ENCODE data around the gene SF3B1. TPM values are rescaled to one million over a fixed set of nuclear protein-coding genes. Genes with fewer than 3 reads are reported as not detected.
"Not testable (repeated sequence)": the region's sequence is repeated elsewhere in the genome, so short reads cannot be mapped to it uniquely, and the experiment has no call there.

The SF3B1 gene, protein sequence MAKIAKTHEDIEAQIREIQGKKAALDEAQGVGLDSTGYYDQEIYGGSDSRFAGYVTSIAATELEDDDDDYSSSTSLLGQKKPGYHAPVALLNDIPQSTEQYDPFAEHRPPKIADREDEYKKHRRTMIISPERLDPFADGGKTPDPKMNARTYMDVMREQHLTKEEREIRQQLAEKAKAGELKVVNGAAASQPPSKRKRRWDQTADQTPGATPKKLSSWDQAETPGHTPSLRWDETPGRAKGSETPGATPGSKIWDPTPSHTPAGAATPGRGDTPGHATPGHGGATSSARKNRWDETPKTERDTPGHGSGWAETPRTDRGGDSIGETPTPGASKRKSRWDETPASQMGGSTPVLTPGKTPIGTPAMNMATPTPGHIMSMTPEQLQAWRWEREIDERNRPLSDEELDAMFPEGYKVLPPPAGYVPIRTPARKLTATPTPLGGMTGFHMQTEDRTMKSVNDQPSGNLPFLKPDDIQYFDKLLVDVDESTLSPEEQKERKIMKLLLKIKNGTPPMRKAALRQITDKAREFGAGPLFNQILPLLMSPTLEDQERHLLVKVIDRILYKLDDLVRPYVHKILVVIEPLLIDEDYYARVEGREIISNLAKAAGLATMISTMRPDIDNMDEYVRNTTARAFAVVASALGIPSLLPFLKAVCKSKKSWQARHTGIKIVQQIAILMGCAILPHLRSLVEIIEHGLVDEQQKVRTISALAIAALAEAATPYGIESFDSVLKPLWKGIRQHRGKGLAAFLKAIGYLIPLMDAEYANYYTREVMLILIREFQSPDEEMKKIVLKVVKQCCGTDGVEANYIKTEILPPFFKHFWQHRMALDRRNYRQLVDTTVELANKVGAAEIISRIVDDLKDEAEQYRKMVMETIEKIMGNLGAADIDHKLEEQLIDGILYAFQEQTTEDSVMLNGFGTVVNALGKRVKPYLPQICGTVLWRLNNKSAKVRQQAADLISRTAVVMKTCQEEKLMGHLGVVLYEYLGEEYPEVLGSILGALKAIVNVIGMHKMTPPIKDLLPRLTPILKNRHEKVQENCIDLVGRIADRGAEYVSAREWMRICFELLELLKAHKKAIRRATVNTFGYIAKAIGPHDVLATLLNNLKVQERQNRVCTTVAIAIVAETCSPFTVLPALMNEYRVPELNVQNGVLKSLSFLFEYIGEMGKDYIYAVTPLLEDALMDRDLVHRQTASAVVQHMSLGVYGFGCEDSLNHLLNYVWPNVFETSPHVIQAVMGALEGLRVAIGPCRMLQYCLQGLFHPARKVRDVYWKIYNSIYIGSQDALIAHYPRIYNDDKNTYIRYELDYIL
- total RNA-seq, result 100 to 1,000 TPM; 313 to 785 (median 486) TPM

DNA sequence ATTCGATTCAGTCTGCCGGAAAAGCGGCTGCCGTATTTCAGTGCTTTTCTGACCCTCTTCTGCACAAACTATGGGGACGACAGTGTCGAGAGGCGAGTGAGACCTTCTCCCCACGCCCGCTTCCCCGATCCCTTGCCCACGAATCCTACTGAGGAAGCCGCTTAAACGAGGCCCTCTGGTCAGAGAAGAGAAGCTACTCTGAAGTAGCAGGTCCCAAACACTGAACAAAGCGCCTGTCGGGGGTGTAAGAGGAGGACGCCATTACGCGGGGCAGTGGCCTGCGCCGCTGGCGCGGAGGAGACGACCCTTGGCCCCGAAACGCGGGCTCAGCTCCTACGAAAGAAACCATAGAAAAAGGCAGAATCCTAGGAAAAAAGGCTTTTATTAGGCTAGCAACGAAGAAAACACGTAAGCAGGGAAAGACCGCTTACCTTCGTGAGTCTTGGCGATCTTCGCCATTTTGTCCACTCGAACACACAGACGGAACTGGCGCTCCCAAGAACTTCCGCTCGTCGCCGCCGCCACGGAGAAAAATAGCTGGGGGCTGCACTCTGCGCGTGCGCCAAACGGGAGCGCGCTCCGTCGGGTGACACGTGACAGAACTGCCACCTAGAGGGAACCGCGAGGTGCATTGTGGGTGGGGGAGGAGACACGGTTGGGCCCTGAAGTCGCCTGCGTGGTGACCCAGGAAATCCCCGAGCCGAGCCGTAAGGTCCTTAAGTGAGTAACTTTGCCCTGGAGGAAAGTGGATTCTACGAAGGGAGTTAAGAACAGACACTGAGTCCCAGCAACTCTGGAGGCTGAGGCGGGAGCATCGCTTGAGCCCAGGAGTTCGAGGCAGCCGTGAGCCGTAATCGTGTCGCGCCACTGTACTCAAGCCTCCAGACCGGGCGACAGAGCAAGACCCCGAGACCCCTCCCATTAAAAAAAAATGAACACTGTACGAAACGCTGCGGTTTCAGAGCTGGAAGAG lies at the start of gene SF3B1:
TSS of gene SF3B1 (minus strand) at position 488 of the 973 bp plus-strand sequence. CDS start at position 459, 29 bp downstream.
- peaks cover 0 to 40% (median 17%) of the 10 kb centered on the region in 4 donors for H3K4me1 ChIP-seq
- peak within 1 kb of the TSS; percentile 78 to 97 (median 88) for H3K4me3 ChIP-seq
- peak; percentile 99 for DNase-seq
- no peaks in the 10 kb centered on the region for H3K27me3 ChIP-seq
- no peaks in the 10 kb centered on the region for H3K36me3 ChIP-seq
- TF ChIP-seq POLR2A (IDR thresholded peaks at IDR 0.05) (peak; percentile 90 to 94), CTCF (IDR thresholded peaks at IDR 0.05) (no peak)
- H3K27ac ChIP-seq, result peak within 1 kb of the TSS; percentile 87 to 95 (median 91)
- H3K9me3 ChIP-seq, result no peaks in the 10 kb centered on the region

DNA sequence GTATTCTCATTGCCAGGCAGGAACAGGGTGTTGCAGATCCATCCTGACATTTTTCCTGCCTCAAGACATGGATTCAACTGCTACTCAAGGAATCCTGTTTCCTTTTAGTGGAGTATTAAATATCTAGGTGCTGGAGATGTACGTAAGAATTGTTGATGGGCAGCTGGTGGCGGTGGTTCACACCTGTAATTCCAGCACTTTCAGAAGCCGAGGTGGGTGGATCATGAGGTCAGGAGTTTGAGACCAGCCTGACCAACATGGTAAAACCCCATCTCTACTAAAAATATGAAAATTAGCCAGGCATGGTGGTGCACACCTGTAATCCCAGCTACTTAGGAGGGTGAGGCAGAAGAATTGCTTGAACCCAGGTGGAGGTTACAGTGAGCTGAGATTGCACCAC lies 49.4 kb upstream of the SF3B1 start:
- Histone ChIP-seq H3K36me3 (peaks cover 0 to 62% (median 0%) of the 10 kb centered on the region in 3 donors), H3K9me3 (peaks cover 0 to 20% (median 4%) of the 10 kb centered on the region in 4 donors)
- H3K27ac ChIP-seq, H3K4me1 ChIP-seq, H3K4me3 ChIP-seq, H3K27me3 ChIP-seq, DNase-seq: not testable (repeated sequence)

- TF ChIP-seq CTCF (IDR thresholded peaks at IDR 0.05) (no peak), POLR2A (IDR thresholded peaks at IDR 0.05) (no peak)
- Histone ChIP-seq H3K27ac (no peak overlapping the region), H3K27me3 (no peaks in the 10 kb centered on the region), H3K4me1 (no peaks in the 10 kb centered on the region), H3K9me3 (peaks cover 0 to 20% (median 4%) of the 10 kb centered on the region in 4 donors), H3K36me3 (peaks cover 0 to 63% (median 0%) of the 10 kb centered on the region in 3 donors), H3K4me3 (no peak overlapping the region)
- no peak for DNase-seq
Observed at GRCh38 chr2:197480165-197481036, 45.6 kb upstream of the SF3B1 start.

DNA sequence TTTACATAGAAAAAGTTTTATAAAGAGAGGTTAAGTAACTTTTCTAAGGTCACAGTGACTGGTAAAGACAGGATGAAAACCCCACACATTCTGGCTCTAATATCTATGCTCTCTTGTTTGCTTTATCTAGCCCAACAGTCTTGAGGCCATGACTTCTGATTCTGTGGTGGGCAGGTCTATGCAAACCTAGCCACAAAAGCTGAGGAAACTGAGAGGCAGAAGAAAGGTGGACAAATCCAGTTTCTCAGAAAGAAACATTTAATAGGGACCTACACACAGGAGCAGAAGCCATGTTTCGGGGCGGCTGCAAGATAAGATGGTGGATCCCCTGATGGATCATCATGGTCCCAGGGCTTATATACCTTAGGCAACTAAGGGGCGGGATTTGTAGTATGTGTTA lies 43.0 kb upstream of the SF3B1 start:
- TF ChIP-seq POLR2A (IDR thresholded peaks at IDR 0.05), result no peak
- TF ChIP-seq CTCF (IDR thresholded peaks at IDR 0.05), result no peak
- no peaks in the 10 kb centered on the region for H3K4me1 ChIP-seq
- no peak overlapping the region for H3K27ac ChIP-seq
- H3K27me3 ChIP-seq, result no peaks in the 10 kb centered on the region
- H3K4me3 ChIP-seq, result no peak overlapping the region
- peaks cover 0 to 68% (median 0%) of the 10 kb centered on the region in 3 donors for H3K36me3 ChIP-seq
- no peak for DNase-seq
- peaks cover 0 to 9% (median 2%) of the 10 kb centered on the region in 4 donors for H3K9me3 ChIP-seq

All from Peyer's patch (tissue), 4 donors.